Stimulated activated CD4-positive, alpha-beta T cell treated with anti-CD3 and anti-CD28 coated beads, Interleukin-1b, Interleukin-23, amount 100 ng/mL, for 4 hours (primary cell): ENCODE data around the gene RASGRF1.

Experiments
- DNase-seq, 2 donors: peaks; one replicate each; pipeline ENCODE4 v3.0.0-alpha.2; 2020; ENCODE audit warnings: low read depth in 2 of 2

Gene RASGRF1

GRCh38 chr15:78960308-78960707, 130.3 kb downstream of the RASGRF1 start:
- no peak for DNase-seq

- DNase-seq = no peak
Measured at GRCh38 chr15:78959360-78959759, 131.2 kb downstream of the RASGRF1 start.

DNA sequence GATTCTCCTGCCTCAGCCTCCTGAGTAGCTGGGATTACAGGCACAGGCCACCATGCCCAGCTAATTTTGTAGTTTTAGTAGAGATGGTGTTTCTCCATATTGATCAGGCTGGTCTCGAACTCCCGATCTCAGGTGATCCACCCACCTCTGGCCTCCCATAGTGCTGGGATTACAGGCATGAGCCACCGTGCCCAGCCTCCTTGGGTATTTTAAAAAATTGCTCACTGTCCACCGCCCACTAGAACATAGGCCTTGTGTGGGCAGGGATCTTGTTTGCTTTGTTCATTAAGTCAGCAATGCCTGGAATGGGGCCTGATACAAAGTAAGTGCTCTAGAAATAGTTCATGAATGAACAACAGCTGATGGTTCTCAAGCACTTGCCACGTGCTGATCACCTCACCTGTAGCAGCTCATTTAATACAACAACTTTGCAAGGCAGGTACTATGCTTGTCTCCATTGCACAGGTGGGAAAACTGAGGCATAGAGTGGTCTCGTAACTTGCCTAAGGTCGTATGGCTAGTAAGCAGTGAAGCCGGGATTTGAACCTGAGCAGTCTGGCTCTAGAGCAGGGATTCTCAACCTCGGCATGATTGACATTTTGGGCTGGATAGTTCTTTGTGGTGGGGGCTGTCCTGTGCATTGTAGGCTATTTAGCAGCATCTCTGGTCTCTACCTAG, 133.0 kb downstream of the RASGRF1 start:
- DNase-seq = no peak

DNA sequence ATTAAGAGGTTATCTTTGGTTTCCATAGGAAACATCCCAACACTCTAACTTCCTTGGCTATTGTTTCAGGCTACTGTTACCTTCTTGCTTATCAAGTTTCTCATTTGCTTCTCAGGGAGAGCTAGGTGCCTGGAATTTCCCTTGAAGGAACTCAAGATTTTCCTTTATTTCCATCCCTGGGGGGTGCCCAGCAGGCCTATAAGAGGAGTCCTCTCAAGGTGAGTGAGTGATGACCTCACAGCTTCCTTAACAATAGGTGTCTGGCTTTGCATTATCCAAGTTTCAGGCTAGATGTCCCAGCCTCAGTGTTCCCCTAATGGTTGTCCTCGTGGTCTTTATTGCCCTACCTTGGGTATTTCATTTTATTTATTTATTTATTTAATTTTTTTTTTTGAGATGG, 133.6 kb downstream of the RASGRF1 start:
- no peak for DNase-seq

DNA sequence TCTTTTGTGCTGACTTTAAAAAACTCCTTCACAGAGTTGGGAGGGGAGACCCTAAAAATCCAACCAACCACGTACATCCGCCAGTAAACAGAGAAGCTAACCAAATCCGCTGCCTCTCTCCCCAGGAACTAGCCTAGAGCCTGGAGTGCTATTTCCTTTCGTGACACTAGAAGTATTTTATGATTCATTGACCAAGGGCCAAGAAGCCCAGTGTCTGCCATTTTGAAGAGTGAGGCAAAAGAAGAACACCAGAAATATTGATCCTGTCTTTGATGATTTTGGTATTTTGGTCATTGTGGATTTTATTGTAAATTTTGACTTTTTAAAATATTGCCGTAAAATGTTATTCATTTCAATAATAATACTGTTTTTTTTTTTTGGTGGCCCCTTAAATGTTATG, 135.2 kb downstream of the RASGRF1 start:
- DNase-seq = no peak

GRCh38 chr15:78951841-78952238, 138.7 kb downstream of the RASGRF1 start:
- DNase-seq = no peak

DNA sequence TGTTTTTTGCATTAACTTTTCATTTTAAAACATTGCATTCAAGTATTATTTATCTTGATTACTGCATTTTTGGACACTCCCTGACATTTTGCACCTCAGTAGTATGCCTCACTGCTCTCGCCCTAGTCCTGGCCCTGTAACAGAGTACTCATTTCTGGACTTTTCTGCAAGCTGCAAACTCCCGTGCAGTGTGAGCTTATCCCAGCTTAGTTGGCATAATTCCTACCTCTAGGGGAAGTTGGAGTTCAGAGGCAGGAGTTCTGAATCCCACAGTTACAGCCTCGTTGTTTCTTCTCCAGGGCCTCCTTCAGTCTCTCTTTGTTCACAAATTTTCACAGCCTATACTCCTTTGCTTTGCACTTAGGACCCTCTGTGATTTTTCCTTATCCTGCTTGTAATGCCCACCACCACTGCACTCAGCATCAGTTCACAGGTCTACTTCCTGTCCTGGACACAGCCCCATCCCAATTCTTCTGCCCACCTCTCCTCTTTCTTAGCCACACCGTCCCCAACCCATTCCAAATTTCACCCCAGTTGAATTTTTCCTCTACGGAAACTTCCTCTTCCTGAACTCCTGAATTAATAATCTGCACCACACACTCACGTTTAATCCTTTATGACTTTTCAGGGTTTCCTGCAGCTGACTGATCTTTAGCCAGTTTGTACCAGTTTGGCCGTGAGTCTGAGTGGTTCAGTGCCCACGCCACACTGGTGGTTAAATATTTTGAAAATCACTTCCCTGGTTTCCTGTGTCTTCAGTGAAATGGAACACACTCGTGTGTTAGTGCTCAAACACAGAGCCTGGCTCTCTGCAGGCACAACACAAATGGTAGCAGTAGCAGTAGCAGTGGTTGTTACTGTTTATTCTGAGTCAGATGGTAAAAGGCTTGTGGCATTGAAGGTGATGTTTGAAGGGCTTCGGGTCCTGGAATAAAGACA, 139.4 kb downstream of the RASGRF1 start:
- DNase-seq = no peak

- no peak for DNase-seq
Measured at GRCh38 chr15:78950343-78950742, 140.2 kb downstream of the RASGRF1 start.

DNA sequence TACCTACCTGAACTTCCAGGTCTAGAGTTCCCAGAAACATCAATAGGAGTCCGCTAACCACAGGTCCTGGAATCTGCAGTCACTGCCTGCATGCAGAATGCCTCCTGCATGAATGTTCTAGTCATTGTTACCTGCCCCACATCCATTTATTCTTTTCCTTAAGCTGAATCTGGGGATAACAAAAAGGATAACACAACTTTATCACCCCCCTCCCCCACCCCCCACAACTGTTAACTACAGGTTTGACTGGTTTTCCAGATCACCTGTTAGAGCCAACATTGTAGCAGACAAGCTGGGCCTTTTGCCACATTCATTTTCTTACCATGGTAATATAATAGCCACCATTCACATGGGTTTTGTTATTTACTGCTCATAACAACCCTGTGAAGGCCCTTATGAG, 141.1 kb downstream of the RASGRF1 start:
- DNase-seq = no peak

GRCh38 chr15:78947506-78947905, 143.1 kb downstream of the RASGRF1 start:
- DNase-seq = no peak

GRCh38 chr15:78946493-78946892, 144.1 kb downstream of the RASGRF1 start:
- DNase-seq = no peak

GRCh38 chr15:78944669-78945407, 145.7 kb downstream of the RASGRF1 start, which contains the start of gene CTSH:
CTSH (minus strand) TSS chr15:78945046; CDS start chr15:78944981, 65 bp downstream.
- DNase-seq = peak; percentile 64 to 79

DNA sequence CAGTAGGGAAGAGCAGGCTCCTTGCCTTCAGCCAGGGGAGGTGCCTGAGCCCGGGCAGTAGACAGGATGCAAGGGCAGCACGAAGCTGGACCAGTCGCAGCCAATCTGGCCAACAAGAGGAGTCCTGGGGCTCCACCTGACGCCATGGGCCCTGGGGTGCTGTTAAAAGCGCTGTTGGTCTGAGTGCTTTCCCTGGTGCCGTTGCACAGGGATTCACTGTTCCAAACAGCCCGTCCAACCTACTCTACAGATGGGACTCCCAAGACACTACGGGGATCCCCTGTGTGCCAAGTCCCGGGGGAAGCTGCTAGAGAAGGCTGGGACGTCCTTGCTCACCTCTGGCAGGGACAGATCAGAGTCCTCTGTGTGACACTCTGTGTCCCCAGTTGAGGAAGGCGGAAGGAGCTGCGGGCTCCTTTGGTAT, 146.4 kb downstream of the RASGRF1 start:
- DNase-seq = no peak

DNA sequence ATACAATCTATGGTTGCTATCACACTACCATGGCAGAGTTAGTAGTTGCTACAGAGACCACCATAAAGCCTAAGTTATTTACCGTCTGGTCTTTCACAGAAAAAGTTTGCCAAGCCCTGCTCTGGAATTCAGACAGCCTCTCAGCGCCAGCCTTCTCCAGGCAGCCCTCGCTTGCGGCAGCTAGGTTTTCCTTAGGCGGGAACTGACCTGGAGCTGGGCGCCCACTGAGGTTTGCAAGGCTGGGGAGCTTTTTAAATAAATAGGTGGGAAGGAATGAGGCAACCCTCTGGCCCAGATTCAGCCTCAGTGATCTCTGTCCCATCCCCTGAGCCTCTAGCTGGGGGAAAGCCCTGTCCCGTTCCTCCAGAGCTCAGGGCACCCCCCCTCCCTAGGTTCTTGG, 146.9 kb downstream of the RASGRF1 start:
- no peak for DNase-seq

GRCh38 chr15:78942741-78943140, 147.8 kb downstream of the RASGRF1 start:
- DNase-seq = no peak

DNA sequence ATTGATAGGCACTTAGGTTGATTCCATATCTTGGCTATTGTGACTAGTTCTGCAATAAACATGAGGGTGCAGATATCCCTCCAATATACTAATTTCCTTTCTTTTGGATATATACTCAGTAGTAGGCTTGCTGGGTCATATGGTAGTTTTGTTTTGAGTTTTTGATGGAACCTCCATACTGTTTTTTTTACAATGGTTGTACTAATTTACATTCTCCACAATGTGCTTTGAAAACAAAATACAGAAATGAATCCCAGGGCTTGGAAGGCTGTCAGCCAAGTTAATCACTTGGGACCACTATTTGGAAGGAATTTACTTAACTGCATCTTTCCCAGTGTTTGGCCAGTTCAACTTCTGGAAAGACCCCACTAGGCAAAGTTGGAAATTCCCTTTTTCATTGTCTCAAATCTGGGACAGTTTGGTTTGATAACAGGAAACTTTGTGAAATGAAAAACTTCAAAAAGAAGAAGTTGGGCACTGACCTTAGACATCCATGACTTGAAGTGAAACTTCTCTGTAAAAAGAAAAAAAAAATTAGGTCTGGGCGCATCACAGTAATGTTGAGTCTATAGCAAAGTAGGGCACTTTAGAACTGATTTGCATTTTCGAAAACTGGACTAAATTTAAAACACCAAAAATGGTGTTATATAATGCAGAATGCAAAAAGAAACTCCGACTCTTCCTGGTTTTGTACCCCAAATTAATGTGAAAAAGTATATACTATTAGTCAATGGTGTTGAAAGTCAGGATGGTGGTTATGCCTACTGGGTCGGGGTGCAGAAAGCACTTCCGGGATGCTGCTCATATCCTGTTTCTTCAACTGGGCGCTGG, 151.7 kb downstream of the RASGRF1 start:
- DNase-seq = no peak

DNA sequence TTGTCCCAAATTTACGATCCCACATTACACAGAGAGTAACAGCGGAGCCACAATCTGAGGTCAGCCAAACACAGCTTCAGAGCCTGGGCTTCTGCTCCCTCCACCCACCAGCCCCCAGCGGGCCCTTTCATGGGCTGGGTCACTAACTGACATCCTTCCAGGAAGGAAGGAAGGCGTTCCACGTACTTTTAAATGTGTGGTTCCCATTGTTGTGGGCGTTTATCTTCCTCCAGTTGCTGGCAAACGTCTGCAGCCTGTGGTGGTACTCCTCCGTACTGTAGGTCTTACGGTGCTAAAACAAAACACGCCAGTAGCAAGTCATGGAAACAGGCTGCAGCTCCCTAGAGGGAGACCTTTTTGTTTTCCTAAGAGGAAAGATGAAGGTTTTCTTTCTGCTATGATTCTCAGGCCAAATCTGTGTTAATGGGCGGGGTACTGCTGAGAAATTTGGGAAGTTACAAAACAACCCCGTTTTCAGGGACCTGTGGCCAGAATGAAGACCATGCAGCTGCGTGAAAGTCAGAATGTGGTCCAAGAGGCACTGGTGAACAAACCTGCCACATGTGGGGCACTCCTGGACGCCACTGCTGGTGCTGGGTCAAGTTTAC, 153.3 kb downstream of the RASGRF1 start:
- no peak for DNase-seq

GRCh38 chr15:78934655-78935023, 155.9 kb downstream of the RASGRF1 start:
- DNase-seq = no peak

- DNase-seq = no peak
Measured at GRCh38 chr15:78933823-78934654, 156.5 kb downstream of the RASGRF1 start.

DNA sequence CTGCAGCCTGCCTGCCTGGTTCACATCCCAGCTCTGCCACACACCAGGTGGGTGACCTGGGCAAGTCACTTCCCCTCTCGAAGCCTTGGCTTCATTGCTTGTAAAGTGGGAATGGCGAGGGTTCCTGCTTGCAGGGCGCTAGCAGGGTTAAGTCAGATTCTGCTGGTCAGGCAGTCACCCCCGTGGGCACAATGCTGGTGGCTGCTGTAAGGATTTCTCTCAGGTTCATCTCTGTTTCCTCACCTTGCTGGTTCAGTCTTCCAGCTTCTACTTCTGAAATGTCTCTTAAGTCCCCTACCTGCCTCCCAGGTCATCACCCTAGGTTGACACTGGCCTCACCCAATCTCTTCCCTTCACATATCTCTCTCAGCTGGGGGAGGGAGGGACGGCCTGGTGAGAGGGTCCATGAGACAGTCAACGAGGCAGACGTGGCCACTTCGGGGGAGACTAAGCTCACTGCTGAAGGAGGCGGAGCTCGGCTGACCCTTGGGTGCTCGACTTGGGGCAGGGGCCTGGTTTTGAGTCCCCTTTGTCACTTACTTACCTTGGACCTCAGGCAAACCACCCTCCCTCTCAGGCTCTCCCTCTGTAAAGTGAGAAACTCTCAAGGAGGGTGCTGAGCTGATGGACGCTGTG, 157.3 kb downstream of the RASGRF1 start:
- no peak for DNase-seq
